CD4-positive, alpha-beta T cell treated with Interleukin-17A for 4 hours (primary cell): ENCODE measurements around the gene SUSD2.
"Not testable (repeated sequence)": the region's sequence is repeated elsewhere in the genome, so short reads cannot be mapped to it uniquely, and the experiment has no call there.

ENCODE experiments used
- DNase-seq: peaks from one replicate; pipeline ENCODE4 v3.0.0-alpha.2; 2020; ENCODE audit warnings: mixed read lengths

The SUSD2 gene

GRCh38 chr22:24181088-24181995 is at the start of gene SUSD2:
Gene SUSD2 (plus strand): TSS chr22:24181487. CDS start chr22:24181520, 33 bp downstream.
- DNase-seq, result no peak

GRCh38 chr22:24133187-24133965 is 47.9 kb upstream of the SUSD2 start:
- DNase-seq, result peak; percentile 70

- DNase-seq, result peak; percentile 86
These were observed 47.0 kb upstream of the SUSD2 start for GRCh38 chr22:24134090-24134846.

GRCh38 chr22:24136533-24136932 is 44.8 kb upstream of the SUSD2 start:
- DNase-seq, result not testable (repeated sequence)

- DNase-seq, result no peak
These were observed 43.7 kb upstream of the SUSD2 start for GRCh38 chr22:24137595-24137994.

- DNase-seq, result no peak
These were observed 42.5 kb upstream of the SUSD2 start for GRCh38 chr22:24138649-24139420.

- DNase-seq, result no peak
These were observed 40.9 kb upstream of the SUSD2 start for GRCh38 chr22:24140357-24140756.

GRCh38 chr22:24141586-24141985 is 39.7 kb upstream of the SUSD2 start:
- peak; percentile 60 for DNase-seq

GRCh38 chr22:24142241-24142640 is 39.0 kb upstream of the SUSD2 start:
- no peak for DNase-seq

- DNase-seq, result no peak
These were observed 38.5 kb upstream of the SUSD2 start for GRCh38 chr22:24142831-24143230.

- DNase-seq, result no peak
These were observed 37.1 kb upstream of the SUSD2 start for GRCh38 chr22:24144056-24144777.

GRCh38 chr22:24144778-24145085 is 36.6 kb upstream of the SUSD2 start:
- DNase-seq, result no peak

GRCh38 chr22:24145446-24146193 is 35.7 kb upstream of the SUSD2 start:
- no peak for DNase-seq

GRCh38 chr22:24146194-24146616 is 35.1 kb upstream of the SUSD2 start:
- peak; percentile 70 for DNase-seq

- DNase-seq, result no peak
These were observed 34.4 kb upstream of the SUSD2 start for GRCh38 chr22:24146791-24147353.

GRCh38 chr22:24147666-24148065 is 33.6 kb upstream of the SUSD2 start:
- no peak for DNase-seq

GRCh38 chr22:24148266-24149197 is 32.8 kb upstream of the SUSD2 start:
- DNase-seq, result no peak

GRCh38 chr22:24149198-24149590 is 32.1 kb upstream of the SUSD2 start:
- DNase-seq, result no peak

- DNase-seq, result peak; percentile 80
These were observed 27.9 kb upstream of the SUSD2 start for GRCh38 chr22:24153353-24153752.
